ENCODE data around the gene CACNB3. TPM values are rescaled to one million over a fixed set of nuclear protein-coding genes. Genes with fewer than 3 reads are reported as not detected.

CACNB3 gene
- total and polyA plus RNA-seq, 2 donors (not counting 1 experiment from before 2014, with no cell fraction given) = 28.4 to 46.2 TPM

GRCh38 chr12:48862760-48863159 lies 44.5 kb downstream of the CACNB3 start:
- H3K9ac ChIP-seq (ENCODE audit: insufficient read depth, low read length) = no peak overlapping the region
- H3K27ac ChIP-seq (ENCODE audit: insufficient read depth, low read length) = no peak overlapping the region
- H3K36me3 ChIP-seq (ENCODE audit: control insufficient read depth, insufficient read depth, low read length) = no peaks in the 10 kb centered on the region
- H3K79me2 ChIP-seq (ENCODE audit: control insufficient read depth, insufficient read depth, low read length) = no peaks in the 10 kb centered on the region
- DNase-seq (ENCODE audit: low read depth in 2 of 2) = no peak
- H3K4me1 ChIP-seq (ENCODE audit: control insufficient read depth, extremely low read depth, insufficient read depth, low read length) = peaks cover 8% of the 10 kb centered on the region
- no peak overlapping the region for H2AFZ ChIP-seq (ENCODE audit: low read length)
- no peaks in the 10 kb centered on the region for H3K9me3 ChIP-seq (ENCODE audit: control insufficient read depth, insufficient read depth, low read depth, low read length)
- no peak overlapping the region for H3K4me2 ChIP-seq (ENCODE audit: extremely low read depth, insufficient read depth, low read length)
- H3K27me3 ChIP-seq (ENCODE audit: control insufficient read depth, insufficient read depth, low read length) = peaks cover 30% of the 10 kb centered on the region
- TF ChIP-seq CTCF (conservative IDR thresholded peaks at IDR 0.05 in 1 of 2, IDR thresholded peaks at IDR 0.05 in 1 of 2; ENCODE audit: low read depth in 1 of 2, low read length in 2 of 2) (no peak), EZH2 (IDR thresholded peaks at IDR 0.05; ENCODE audit: low read length, missing control alignments) (no peak)
- H3K4me3 ChIP-seq (replicated peaks in 1 of 4; ENCODE audit: control extremely low read depth in 1 of 4, insufficient read depth in 1 of 4, low read depth in 3 of 4, low read length in 4 of 4) = no peak overlapping the region
- no peaks in the 10 kb centered on the region for H4K20me1 ChIP-seq (ENCODE audit: control insufficient read depth, extremely low read depth, insufficient read depth, low read length)

GRCh38 chr12:48863291-48863690 lies 45.0 kb downstream of the CACNB3 start:
- Histone ChIP-seq H3K27me3 (ENCODE audit: control insufficient read depth, insufficient read depth, low read length) (peaks cover 30% of the 10 kb centered on the region), H3K79me2 (ENCODE audit: control insufficient read depth, insufficient read depth, low read length) (no peaks in the 10 kb centered on the region), H3K4me2 (ENCODE audit: extremely low read depth, insufficient read depth, low read length) (no peak overlapping the region), H3K9ac (ENCODE audit: insufficient read depth, low read length) (no peak overlapping the region), H2AFZ (ENCODE audit: low read length) (no peak overlapping the region), H4K20me1 (ENCODE audit: control insufficient read depth, extremely low read depth, insufficient read depth, low read length) (no peaks in the 10 kb centered on the region), H3K4me1 (ENCODE audit: control insufficient read depth, extremely low read depth, insufficient read depth, low read length) (peaks cover 8% of the 10 kb centered on the region), H3K36me3 (ENCODE audit: control insufficient read depth, insufficient read depth, low read length) (no peaks in the 10 kb centered on the region), H3K4me3 (replicated peaks in 1 of 4; ENCODE audit: control extremely low read depth in 1 of 4, insufficient read depth in 1 of 4, low read depth in 3 of 4, low read length in 4 of 4) (no peak overlapping the region), H3K9me3 (ENCODE audit: control insufficient read depth, insufficient read depth, low read depth, low read length) (no peaks in the 10 kb centered on the region), H3K27ac (ENCODE audit: insufficient read depth, low read length) (no peak overlapping the region)
- no peak for TF ChIP-seq CTCF (conservative IDR thresholded peaks at IDR 0.05 in 1 of 2, IDR thresholded peaks at IDR 0.05 in 1 of 2; ENCODE audit: low read depth in 1 of 2, low read length in 2 of 2)
- no peak for TF ChIP-seq EZH2 (IDR thresholded peaks at IDR 0.05; ENCODE audit: low read length, missing control alignments)
- DNase-seq (ENCODE audit: low read depth in 2 of 2) = no peak

GRCh38 chr12:48865281-48866051 lies 47.2 kb downstream of the CACNB3 start, which contains the start of gene RND1:
Gene RND1, minus strand, starts transcription at chr12:48865870. Its CDS starts 103 bp downstream, at chr12:48865767.
- Histone ChIP-seq H3K27ac (ENCODE audit: insufficient read depth, low read length) (no peak within 1 kb of the TSS), H3K4me1 (ENCODE audit: control insufficient read depth, extremely low read depth, insufficient read depth, low read length) (peaks cover 8% of the 10 kb centered on the region), H3K9me3 (ENCODE audit: control insufficient read depth, insufficient read depth, low read depth, low read length) (no peaks in the 10 kb centered on the region), H4K20me1 (ENCODE audit: control insufficient read depth, extremely low read depth, insufficient read depth, low read length) (no peaks in the 10 kb centered on the region), H2AFZ (ENCODE audit: low read length) (peak within 1 kb of the TSS; percentile 94), H3K27me3 (ENCODE audit: control insufficient read depth, insufficient read depth, low read length) (peaks cover 30% of the 10 kb centered on the region), H3K4me3 (replicated peaks in 1 of 4; ENCODE audit: control extremely low read depth in 1 of 4, insufficient read depth in 1 of 4, low read depth in 3 of 4, low read length in 4 of 4) (peak within 1 kb of the TSS; percentile 69 to 81 (median 74)), H3K4me2 (ENCODE audit: extremely low read depth, insufficient read depth, low read length) (peak within 1 kb of the TSS; percentile 97), H3K79me2 (ENCODE audit: control insufficient read depth, insufficient read depth, low read length) (no peaks in the 10 kb centered on the region), H3K9ac (ENCODE audit: insufficient read depth, low read length) (peak within 1 kb of the TSS; percentile 53), H3K36me3 (ENCODE audit: control insufficient read depth, insufficient read depth, low read length) (no peaks in the 10 kb centered on the region)
- peak; percentile 87 to 91 for DNase-seq (ENCODE audit: low read depth in 2 of 2)
- TF ChIP-seq EZH2 (IDR thresholded peaks at IDR 0.05; ENCODE audit: low read length, missing control alignments) = no peak
- peak in 1 of 2 donors; percentile 18 for TF ChIP-seq CTCF (conservative IDR thresholded peaks at IDR 0.05 in 1 of 2, IDR thresholded peaks at IDR 0.05 in 1 of 2; ENCODE audit: low read depth in 1 of 2, low read length in 2 of 2)

Measured in fibroblast of lung (primary cell).